ENCODE measurements around the gene MEF2A.

DNA sequence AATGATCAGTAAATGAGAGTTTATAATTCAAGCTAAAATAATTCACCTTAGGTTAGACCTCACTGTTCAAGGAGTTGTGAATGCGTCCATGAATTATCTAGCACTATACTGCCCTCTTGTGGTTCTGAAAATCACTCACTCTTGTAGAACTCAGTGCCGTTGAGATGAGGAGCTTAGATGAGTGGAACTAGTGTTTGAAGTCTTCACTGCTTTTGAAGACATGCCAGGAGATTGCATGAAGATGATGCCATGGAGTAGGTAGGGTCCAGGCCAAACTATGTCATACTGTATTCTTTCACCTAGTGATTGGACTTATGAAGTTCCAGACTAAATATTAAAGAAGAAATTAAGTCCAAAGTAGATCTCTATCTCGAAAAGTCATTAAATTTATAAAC is 138.7 kb downstream of the MEF2A start:
- TF ChIP-seq, protein P1, sequence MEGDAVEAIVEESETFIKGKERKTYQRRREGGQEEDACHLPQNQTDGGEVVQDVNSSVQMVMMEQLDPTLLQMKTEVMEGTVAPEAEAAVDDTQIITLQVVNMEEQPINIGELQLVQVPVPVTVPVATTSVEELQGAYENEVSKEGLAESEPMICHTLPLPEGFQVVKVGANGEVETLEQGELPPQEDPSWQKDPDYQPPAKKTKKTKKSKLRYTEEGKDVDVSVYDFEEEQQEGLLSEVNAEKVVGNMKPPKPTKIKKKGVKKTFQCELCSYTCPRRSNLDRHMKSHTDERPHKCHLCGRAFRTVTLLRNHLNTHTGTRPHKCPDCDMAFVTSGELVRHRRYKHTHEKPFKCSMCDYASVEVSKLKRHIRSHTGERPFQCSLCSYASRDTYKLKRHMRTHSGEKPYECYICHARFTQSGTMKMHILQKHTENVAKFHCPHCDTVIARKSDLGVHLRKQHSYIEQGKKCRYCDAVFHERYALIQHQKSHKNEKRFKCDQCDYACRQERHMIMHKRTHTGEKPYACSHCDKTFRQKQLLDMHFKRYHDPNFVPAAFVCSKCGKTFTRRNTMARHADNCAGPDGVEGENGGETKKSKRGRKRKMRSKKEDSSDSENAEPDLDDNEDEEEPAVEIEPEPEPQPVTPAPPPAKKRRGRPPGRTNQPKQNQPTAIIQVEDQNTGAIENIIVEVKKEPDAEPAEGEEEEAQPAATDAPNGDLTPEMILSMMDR (IDR thresholded peaks at IDR 0.05): peak; percentile 72 to 86 (median 78)
- TF ChIP-seq POLR2A (IDR thresholded peaks at IDR 0.05): no peak
